K562 (cell line): ENCODE measurements around the gene CPNE6. TPM values are rescaled to one million over a fixed set of nuclear protein-coding genes. Genes with fewer than 3 reads are reported as not detected.

Experiments used
- ADNP ChIP-seq: fragments of 200-800 bp; sonication (Bioruptor generic); IDR thresholded peaks from 2 replicates; pipeline ENCODE4 v1.6.1; 2016; ENCODE audit warnings: missing genetic modification characterization, missing compliant biosample characterization
- CBX1 ChIP-seq: sonication (generic); IDR thresholded peaks from 2 replicates; pipeline ENCODE4 v1.6.1; 2016; ENCODE audit warnings: antibody characterized with exemption, low read depth, mild to moderate bottlenecking
- CHD2 ChIP-seq: IDR thresholded peaks from 2 replicates; pipeline ENCODE4 v1.6.1; 2011; ENCODE audit warnings: low read depth, low read length
- CREB3L1 ChIP-seq: fragments of 450-650 bp; IDR thresholded peaks from 2 replicates; pipeline ENCODE4 v1.6.1; 2014; ENCODE audit warnings: low read depth, mild to moderate bottlenecking, moderate library complexity, borderline replicate concordance
- CREBBP ChIP-seq: IDR thresholded peaks from one replicate; pipeline ENCODE4 v1.6.1; 2012; ENCODE audit warnings: low read depth, mild to moderate bottlenecking, control low read depth, inconsistent platforms, low read length
- DACH1 ChIP-seq: fragments of 450-650 bp; IDR thresholded peaks from 2 replicates; pipeline ENCODE4 v1.6.1; 2018; ENCODE audit not compliant: partially characterized antibody
- FOSL1 ChIP-seq: fragments of 200-800 bp; sonication (Bioruptor generic); conservative IDR thresholded peaks from 2 replicates; pipeline ENCODE4 v1.6.1; 2016; ENCODE audit warnings: missing genetic modification characterization, missing compliant biosample characterization
- IFI16 ChIP-seq: fragments of 250-450 bp; sonication (Bioruptor Pico); IDR thresholded peaks from 2 replicates; pipeline ENCODE4 v2.1.2; 2022; ENCODE audit warnings: mild to moderate bottlenecking, inconsistent platforms
- KLF10 ChIP-seq: fragments of 250-450 bp; sonication (Bioruptor Pico); IDR thresholded peaks from 2 replicates; pipeline ENCODE4 v1.6.1; 2021; ENCODE audit warnings: matching md5 sums
- MLX ChIP-seq, 2 experiments: fragments of 450-650 bp in 1 of 2; sonication (generic) in 1 of 2; formaldehyde crosslinking; conservative IDR thresholded peaks; 2 replicates each; pipeline versions ENCODE4 v1.4.0 to v1.8.1; 2020 to 2022; ENCODE audit warnings: mild to moderate bottlenecking in 1 of 2, missing genetic modification reagents in 1 of 2
- SMARCC2 ChIP-seq: fragments of 450-650 bp; IDR thresholded peaks from 2 replicates; pipeline ENCODE4 v1.6.1; 2017; ENCODE audit warnings: antibody characterized with exemption, moderate library complexity, mild to moderate bottlenecking, low read depth
- TAL1 ChIP-seq: fragments of 450-650 bp; IDR thresholded peaks from 2 replicates; pipeline ENCODE4 v1.6.1; 2016; ENCODE audit warnings: mild to moderate bottlenecking
- UBTF ChIP-seq, 2 experiments: IDR thresholded peaks; 2 replicates each; pipeline ENCODE4 v1.6.1; 2012; ENCODE audit warnings: improper control_type of control experiment in 2 of 2, low read depth in 2 of 2, low read length in 2 of 2, borderline replicate concordance in 1 of 2
- ZBTB43 ChIP-seq: sonication (generic); formaldehyde crosslinking; IDR thresholded peaks from 2 replicates; pipeline ENCODE4 v1.8.0; 2023; ENCODE audit warnings: mild to moderate bottlenecking, missing genetic modification reagents
- ZBTB5 ChIP-seq: fragments of 450-650 bp; IDR thresholded peaks from 2 replicates; pipeline ENCODE4 v1.6.1; 2017; ENCODE audit warnings: antibody characterized with exemption
- ZFX ChIP-seq: sonication (generic); formaldehyde crosslinking; IDR thresholded peaks from 2 replicates; pipeline ENCODE4 v1.8.0; 2022; ENCODE audit warnings: mild to moderate bottlenecking, missing genetic modification reagents, moderate library complexity
- polyA plus RNA-seq, 8 experiments: library from polyadenylated mRNA; depleted of rRNA in 4 of 8; stranded (reverse) in 5 of 8; unstranded in 3 of 8; fragments of >200 nt; fragmentation: Nextera tagmentation in 2 of 8; fragmentation: Illumina TruSeq in 1 of 8; extraction: Ambion mirVana in 2 of 8; extraction: Trizol in 1 of 8; gene quantifications; 2 replicates each; pipeline versions ENCODE4 v1.2.1 to v1.2.3, GENCODE V29; 2011 to 2014; ENCODE audit warnings: inconsistent platforms in 1 of 8, missing spikeins in 1 of 8
- total RNA-seq, 7 experiments: library from RNA; depleted of rRNA in 6 of 7; stranded (reverse); fragments of >200 nt in 6 of 7; fragmentation: Illumina TruSeq in 2 of 7; extraction: Trizol in 2 of 7; gene quantifications; 2 replicates each; pipeline versions ENCODE4 v1.2.1 to v1.2.3, GENCODE V29; 2011 to 2021; ENCODE audit warnings: low replicate concordance in 1 of 7
- TF ChIP-seq, protein P1 (sequence below): sonication (generic); formaldehyde crosslinking; IDR thresholded peaks from 2 replicates; pipeline ENCODE4 v1.4.0; 2020; ENCODE audit warnings: mild to moderate bottlenecking, missing genetic modification reagents

The CPNE6 gene
- total and polyA plus RNA-seq, 9 of the 15 experiments (the other 6 are each of a cell fraction or from before 2014, with no cell fraction given): not detected

- TF ChIP-seq, protein P1, sequence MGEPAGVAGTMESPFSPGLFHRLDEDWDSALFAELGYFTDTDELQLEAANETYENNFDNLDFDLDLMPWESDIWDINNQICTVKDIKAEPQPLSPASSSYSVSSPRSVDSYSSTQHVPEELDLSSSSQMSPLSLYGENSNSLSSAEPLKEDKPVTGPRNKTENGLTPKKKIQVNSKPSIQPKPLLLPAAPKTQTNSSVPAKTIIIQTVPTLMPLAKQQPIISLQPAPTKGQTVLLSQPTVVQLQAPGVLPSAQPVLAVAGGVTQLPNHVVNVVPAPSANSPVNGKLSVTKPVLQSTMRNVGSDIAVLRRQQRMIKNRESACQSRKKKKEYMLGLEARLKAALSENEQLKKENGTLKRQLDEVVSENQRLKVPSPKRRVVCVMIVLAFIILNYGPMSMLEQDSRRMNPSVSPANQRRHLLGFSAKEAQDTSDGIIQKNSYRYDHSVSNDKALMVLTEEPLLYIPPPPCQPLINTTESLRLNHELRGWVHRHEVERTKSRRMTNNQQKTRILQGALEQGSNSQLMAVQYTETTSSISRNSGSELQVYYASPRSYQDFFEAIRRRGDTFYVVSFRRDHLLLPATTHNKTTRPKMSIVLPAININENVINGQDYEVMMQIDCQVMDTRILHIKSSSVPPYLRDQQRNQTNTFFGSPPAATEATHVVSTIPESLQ: no peak
- TF ChIP-seq CBX1: no peak
- TF ChIP-seq CREBBP: no peak
- TF ChIP-seq MLX (CRISPR knock-in tag; conservative IDR thresholded peaks at IDR 0.05): no peak
- no peak for TF ChIP-seq FOSL1 (tag)
- no peak for TF ChIP-seq DACH1
- no peak for TF ChIP-seq ADNP (tag)
- no peak for TF ChIP-seq TAL1
- TF ChIP-seq KLF10 (CRISPR knock-in tag): no peak
- no peak for TF ChIP-seq CHD2
- TF ChIP-seq ZBTB43 (CRISPR knock-in tag): no peak
- TF ChIP-seq ZFX: peak; percentile 82
- 0 out of 2 replicates have a peak, but pooled peaks have one; percentile 21 for TF ChIP-seq CREB3L1
- TF ChIP-seq IFI16 (CRISPR knock-in tag): no peak
- no peak for TF ChIP-seq ZBTB5
- 0 out of 4 replicates have a peak, but pooled peaks of 1 of the 2 experiments have one; percentile 29 for TF ChIP-seq UBTF (IDR thresholded peaks at IDR 0.05; ENCODE audit: borderline replicate concordance in 1 of 2, low read depth in 2 of 2, low read length in 2 of 2)
- no peak for TF ChIP-seq SMARCC2
Measured at GRCh38 chr14:24080888-24081738, 9.8 kb downstream of the CPNE6 start (continued).
